ENCODE results near the gene LIMK2. TPM values are rescaled to one million over a fixed set of nuclear protein-coding genes. Genes with fewer than 3 reads are reported as not detected.

Gene LIMK2
- total RNA-seq, 2 donors from 2014 or later: 92.1 to 128 TPM

DNA sequence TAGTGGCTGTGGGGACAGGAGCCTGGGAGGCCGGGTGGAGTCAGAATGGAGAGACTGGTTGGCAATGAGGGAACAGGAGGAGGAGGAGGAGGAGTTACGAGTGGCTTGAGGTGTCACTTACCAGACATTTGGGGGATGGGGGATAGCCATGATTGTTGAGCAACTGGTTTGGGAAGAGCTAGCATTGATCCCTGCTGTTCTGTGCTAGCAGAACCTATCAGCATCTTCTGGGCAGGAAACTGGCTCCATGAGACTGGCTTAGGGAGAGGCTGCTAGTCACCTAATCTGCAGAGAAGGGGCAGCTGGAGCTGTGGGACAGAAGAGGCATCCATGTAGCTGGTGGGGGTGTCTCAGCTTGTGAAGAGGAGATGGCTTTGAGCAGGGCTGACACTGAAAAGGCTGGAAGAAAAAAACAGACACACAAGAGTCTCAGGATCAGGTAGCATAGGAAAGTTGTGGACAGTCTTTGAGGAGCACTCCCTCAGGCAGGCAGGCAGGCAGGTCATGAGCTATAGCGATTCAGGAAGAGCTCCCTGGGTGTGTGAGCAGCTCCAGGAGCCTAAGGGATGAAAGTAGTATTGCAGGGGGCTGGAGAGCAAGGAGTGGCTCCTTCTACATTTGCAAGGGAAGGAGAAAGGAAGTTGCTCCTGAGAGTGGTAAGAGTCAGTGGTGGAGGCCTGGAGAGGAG, 57.9 kb downstream of the LIMK2 start:
- H3K4me3 ChIP-seq: no peak overlapping the region
- no peaks in the 10 kb centered on the region for H3K4me1 ChIP-seq (replicated peaks)
- DNase-seq (ENCODE audit: low spot score): peak; percentile 39
- no peaks in the 10 kb centered on the region for H3K9me3 ChIP-seq
- TF ChIP-seq, protein P1, sequence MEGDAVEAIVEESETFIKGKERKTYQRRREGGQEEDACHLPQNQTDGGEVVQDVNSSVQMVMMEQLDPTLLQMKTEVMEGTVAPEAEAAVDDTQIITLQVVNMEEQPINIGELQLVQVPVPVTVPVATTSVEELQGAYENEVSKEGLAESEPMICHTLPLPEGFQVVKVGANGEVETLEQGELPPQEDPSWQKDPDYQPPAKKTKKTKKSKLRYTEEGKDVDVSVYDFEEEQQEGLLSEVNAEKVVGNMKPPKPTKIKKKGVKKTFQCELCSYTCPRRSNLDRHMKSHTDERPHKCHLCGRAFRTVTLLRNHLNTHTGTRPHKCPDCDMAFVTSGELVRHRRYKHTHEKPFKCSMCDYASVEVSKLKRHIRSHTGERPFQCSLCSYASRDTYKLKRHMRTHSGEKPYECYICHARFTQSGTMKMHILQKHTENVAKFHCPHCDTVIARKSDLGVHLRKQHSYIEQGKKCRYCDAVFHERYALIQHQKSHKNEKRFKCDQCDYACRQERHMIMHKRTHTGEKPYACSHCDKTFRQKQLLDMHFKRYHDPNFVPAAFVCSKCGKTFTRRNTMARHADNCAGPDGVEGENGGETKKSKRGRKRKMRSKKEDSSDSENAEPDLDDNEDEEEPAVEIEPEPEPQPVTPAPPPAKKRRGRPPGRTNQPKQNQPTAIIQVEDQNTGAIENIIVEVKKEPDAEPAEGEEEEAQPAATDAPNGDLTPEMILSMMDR (IDR thresholded peaks at IDR 0.05): no peak
- no peak for TF ChIP-seq POLR2A (IDR thresholded peaks at IDR 0.05)
- peak; percentile 48 for TF ChIP-seq POLR2AphosphoS5 (IDR thresholded peaks at IDR 0.05)
- H3K36me3 ChIP-seq: peaks cover 11 to 12% of the 10 kb centered on the region in 2 donors
- intact Hi-C loops (cut with DNase I): loop anchor here (10.0 kb wide), 1 partner anchor 55 kb away; the partner anchor contains the start of gene LIMK2
- peak overlapping the region; percentile 26 to 41 for H3K27ac ChIP-seq
- no peaks in the 10 kb centered on the region for H3K27me3 ChIP-seq (replicated peaks; ENCODE audit: insufficient read depth)
- 37% methylated on average over 2 of the region's 3 CpGs for WGBS

DNA sequence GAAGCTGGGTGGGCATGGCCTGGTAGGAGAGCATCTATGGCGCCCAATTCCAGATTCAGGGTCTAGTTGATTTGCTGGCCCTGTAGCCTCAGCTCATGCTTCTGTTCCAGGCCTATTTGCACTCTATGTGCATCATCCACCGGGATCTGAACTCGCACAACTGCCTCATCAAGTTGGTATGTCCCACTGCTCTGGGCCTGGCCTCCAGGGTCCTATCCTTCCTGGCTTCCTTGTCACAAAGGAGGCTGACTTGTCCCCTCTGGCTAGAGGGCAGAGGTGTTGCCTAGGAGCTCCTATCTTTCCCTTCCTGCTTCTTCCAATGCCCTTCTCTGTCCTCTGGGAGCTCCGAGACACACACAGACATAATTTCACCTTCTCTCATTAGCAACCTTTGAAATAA, 58.9 kb downstream of the LIMK2 start:
- Histone ChIP-seq H3K4me1 (replicated peaks) (no peaks in the 10 kb centered on the region), H3K36me3 (peaks cover 9 to 11% of the 10 kb centered on the region in 2 donors), H3K27me3 (replicated peaks; ENCODE audit: insufficient read depth) (no peaks in the 10 kb centered on the region), H3K9me3 (no peaks in the 10 kb centered on the region), H3K27ac (peak overlapping the region in 1 of 2 donors; percentile 41), H3K4me3 (no peak overlapping the region)
- WGBS: 89% methylated on average over 4 of the region's 4 CpGs
- intact Hi-C loops (cut with DNase I): loop anchor here (10.0 kb wide), 1 partner anchor 56 kb away; the partner anchor contains the start of gene LIMK2
- TF ChIP-seq, protein P1 (IDR thresholded peaks at IDR 0.05): no peak
- TF ChIP-seq POLR2AphosphoS5 (IDR thresholded peaks at IDR 0.05) (no peak), POLR2A (IDR thresholded peaks at IDR 0.05) (no peak)
- no peak for DNase-seq (ENCODE audit: low spot score)

DNA sequence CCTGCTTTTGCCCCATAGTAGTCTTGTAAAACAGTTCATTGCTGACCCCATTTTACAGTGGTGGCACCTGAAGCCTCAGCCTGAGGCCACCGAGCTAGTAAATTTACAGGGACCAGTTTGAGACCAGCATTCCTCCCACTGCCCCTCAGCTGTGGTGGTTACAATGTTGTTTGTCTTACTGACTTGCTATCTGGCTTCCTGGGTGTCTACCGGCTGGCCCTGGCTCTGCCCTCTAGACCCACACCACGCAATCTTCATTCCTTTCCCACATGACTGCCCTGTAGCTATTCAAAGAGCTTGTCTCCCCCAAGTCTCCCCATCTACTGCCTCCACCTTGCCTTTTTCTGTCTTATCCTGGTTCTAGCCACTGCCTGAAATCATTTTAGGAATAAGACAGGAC, 59.4 kb downstream of the LIMK2 start:
- H3K4me3 ChIP-seq: no peak overlapping the region
- no peak for DNase-seq (ENCODE audit: low spot score)
- no peaks in the 10 kb centered on the region for H3K27me3 ChIP-seq (replicated peaks; ENCODE audit: insufficient read depth)
- H3K36me3 ChIP-seq: peaks cover 6 to 10% of the 10 kb centered on the region in 2 donors
- no peaks in the 10 kb centered on the region for H3K4me1 ChIP-seq (replicated peaks)
- no peaks in the 10 kb centered on the region for H3K9me3 ChIP-seq
- 78% methylated on average over 3 of the region's 3 CpGs for WGBS
- TF ChIP-seq POLR2A (IDR thresholded peaks at IDR 0.05) (no peak), POLR2AphosphoS5 (IDR thresholded peaks at IDR 0.05) (no peak)
- TF ChIP-seq, protein P1 (IDR thresholded peaks at IDR 0.05): no peak
- peak overlapping the region in 1 of 2 donors; percentile 41 for H3K27ac ChIP-seq
- intact Hi-C loops (cut with DNase I): loop anchor here (10.0 kb wide), 1 partner anchor 57 kb away; the partner anchor contains the start of gene LIMK2

DNA sequence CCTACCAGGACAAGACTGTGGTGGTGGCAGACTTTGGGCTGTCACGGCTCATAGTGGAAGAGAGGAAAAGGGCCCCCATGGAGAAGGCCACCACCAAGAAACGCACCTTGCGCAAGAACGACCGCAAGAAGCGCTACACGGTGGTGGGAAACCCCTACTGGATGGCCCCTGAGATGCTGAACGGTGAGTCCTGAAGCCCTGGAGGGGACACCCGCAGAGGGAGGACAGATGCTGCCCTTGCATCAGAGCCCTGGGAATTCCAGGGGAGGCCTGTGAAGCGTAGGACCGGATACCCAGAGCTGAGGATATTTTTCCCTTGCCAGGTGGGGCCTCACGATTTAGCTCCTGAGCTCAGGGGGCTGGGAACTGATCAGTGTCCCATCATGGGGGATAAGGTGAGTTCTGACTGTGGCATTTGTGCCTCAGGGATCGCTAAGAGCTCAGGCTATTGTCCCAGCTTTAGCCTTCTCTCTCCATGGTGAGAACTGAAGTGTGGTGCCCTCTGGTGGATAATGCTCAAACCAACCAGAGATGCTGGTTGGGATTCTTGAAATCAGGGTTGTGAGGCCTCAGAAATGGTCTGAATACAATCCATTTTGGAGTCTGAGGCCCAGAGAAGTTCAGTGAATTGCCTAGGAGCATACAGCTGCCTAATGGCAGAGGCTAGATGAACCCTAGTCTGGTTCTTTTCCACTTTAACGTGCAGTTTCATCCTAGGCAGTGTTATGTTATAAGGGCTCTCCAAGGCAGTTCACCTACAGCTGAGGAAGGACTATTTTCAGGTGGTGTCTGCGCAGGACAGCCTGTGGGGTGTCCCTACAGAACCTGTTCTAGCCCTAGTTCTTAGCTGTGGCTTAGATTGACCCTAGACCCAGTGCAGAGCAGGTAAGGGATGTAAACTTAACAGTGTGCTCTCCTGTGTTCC, 60.7 kb downstream of the LIMK2 start:
- H3K27ac ChIP-seq: peak overlapping the region; percentile 52 to 63
- intact Hi-C loops (cut with DNase I): loop anchor here (10.0 kb wide), 1 partner anchor 58 kb away; the partner anchor contains the start of gene LIMK2

More for the DNA sequence above, 60.7 kb downstream of the LIMK2 start:
- Histone ChIP-seq H3K4me3 (no peak overlapping the region), H3K36me3 (peaks cover 3 to 6% of the 10 kb centered on the region in 2 donors), H3K27me3 (replicated peaks; ENCODE audit: insufficient read depth) (no peaks in the 10 kb centered on the region), H3K4me1 (replicated peaks) (no peaks in the 10 kb centered on the region), H3K9me3 (no peaks in the 10 kb centered on the region)
- TF ChIP-seq, protein P1 (IDR thresholded peaks at IDR 0.05): peak; percentile 29 to 80 (median 75)
- TF ChIP-seq POLR2AphosphoS5 (IDR thresholded peaks at IDR 0.05): peak; percentile 72
- no peak for TF ChIP-seq POLR2A (IDR thresholded peaks at IDR 0.05)
- WGBS: 75% methylated on average over 15 of the region's 15 CpGs
- DNase-seq (ENCODE audit: low spot score): peak; percentile 58

All from prostate gland (tissue), 2 donors.